Measurements from ENCODE around the gene GCN1.

- TF ChIP-seq CTCF (IDR thresholded peaks at IDR 0.05; ENCODE audit: low read depth, low read length) (no peak), EZH2phosphoT487 (IDR thresholded peaks at IDR 0.05; ENCODE audit: low read depth) (no peak)
These were observed 3.0 kb upstream of the GCN1 start for GRCh38 chr12:120197542-120197887.

Data from OCI-LY3 (cell line).